Stimulated activated CD4-positive, alpha-beta T cell treated with anti-CD3 and anti-CD28 coated beads, Interleukin-2, amount 100 ng/mL, for 24 hours (primary cell): ENCODE results near the gene KCNJ5.
"Not testable (repeated sequence)": the region's sequence is repeated elsewhere in the genome, so short reads cannot be mapped to it uniquely, and the experiment has no call there.

Experiments used
- DNase-seq, 2 donors: peaks; one replicate each; pipeline ENCODE4 v3.0.0-alpha.2; 2020

Gene KCNJ5

DNA sequence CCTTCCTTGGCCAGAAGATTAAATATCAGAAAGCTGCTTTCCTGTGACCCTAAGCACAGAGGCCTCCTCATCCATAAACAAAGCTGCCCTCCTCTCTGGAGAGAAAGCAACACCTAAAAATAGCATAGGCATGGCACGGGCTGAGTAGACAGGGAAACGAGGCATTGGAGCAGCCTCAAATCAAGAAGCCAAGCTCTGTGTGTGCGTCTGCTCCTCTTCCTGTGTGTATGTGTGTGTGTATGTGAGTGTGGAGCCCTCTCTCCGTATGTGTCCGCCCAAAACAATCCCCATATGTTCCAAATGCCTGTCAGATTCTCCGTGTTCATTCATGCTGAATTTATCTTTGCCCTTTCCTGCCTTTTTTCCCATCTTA, 24.0 kb downstream of the KCNJ5 start:
- DNase-seq, result no peak

DNA sequence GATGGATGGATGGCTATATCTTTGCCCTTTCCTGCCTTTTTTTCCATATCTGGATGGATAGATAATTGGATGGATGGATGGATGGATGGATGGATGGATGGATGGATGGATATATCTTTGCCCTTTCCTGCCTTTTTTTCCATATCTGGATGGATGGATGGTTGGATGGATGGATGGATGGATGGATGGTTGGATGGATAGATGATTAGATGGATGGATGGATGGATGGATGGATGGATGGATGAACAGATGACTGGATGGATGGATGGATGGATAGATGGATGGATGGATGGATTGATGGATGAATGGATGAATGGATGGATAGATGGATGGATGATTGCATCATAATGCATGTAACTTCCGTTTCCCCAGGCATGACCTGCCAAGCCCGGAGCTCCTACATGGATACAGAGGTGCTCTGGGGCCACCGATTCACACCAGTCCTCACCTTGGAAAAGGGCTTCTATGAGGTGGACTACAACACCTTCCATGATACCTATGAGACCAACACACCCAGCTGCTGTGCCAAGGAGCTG, 24.9 kb downstream of the KCNJ5 start:
- DNase-seq, result no peak

DNA sequence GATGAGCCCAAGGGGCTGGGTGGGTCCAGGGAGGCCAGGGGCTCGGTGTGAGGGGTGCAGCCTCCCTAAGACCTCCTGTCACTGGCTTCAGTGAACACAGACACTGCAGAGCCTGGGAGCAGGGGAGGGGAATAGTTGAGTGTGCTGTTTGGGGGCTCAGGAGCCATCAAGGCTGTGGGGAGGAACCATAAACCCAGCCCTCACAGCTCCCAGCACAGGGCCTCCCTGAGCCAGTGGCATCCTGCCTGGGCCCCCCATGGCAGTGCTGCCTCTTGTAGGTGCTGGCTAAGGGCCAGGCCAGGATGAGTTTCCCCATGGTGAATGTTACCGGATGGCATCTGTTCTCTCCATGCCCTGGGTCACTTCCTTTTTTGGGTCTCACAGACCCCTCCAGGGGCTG, 25.5 kb downstream of the KCNJ5 start:
- no peak for DNase-seq

DNA sequence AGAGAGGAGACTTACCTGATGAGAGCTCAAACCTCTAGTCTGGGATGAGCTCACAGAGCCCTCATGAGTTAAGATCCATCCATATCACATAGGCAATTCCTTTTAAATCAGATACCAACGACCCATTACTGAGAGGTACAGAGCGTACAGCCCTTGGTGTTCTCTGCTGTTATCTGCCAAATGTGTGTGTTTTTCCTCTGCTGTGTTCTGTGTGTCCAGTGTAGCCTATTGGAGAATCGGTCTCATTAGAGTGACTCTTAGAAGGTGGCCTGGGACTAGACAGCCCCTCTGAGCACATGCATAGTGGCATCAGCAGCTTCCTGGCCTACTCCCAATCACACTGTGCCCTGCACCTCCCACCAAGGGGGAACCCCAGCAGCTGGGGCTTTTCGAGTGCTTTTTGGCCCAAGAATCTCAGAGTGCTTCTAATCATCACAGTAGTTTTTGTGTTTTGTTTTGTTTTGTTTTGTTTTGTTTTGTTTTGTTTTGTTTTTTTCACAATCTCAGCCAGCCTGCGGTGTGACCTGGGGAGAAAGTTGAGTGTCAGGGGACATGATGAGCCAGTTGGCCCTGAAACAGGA, 26.1 kb downstream of the KCNJ5 start:
- DNase-seq, result no peak

DNA sequence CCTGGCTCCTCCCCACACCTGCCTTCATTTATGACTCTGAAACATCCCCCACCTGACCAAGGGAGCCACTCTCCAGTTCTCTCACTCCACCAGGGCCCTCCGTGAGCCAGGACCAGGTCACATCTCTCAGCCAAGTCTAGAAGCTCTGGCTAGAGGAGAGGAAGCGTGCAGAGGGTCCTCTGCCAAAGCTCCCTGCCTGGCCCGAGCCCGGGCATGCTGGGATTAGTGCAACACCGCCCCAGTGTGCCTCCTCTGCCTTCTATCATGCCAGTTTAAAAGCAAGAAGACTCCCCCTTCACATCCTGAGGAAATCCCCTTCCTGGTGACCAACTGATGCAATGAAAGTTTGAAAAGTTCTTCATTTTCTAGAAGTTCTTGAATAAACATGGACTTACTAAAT, 28.1 kb downstream of the KCNJ5 start:
- DNase-seq, result no peak

DNA sequence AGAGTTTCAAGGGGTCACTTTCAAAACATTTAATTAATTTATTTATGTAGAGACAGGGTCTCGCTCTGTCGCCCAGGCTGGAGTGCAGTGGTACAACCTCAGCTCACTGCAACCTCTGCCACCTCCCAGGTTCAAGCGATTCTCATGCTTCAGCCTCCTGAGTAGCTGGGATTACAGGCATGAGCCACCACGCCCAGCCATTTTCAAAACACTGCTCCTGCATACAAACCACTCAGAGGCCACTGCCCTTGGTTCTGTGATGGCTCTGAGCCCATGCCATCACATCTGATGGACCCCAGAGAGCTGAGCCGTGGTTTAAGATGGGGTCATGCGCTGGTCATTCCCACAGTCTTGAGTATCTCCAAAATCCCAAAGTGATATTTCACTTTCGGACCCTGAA, 28.5 kb downstream of the KCNJ5 start:
- DNase-seq, result not testable (repeated sequence)

DNA sequence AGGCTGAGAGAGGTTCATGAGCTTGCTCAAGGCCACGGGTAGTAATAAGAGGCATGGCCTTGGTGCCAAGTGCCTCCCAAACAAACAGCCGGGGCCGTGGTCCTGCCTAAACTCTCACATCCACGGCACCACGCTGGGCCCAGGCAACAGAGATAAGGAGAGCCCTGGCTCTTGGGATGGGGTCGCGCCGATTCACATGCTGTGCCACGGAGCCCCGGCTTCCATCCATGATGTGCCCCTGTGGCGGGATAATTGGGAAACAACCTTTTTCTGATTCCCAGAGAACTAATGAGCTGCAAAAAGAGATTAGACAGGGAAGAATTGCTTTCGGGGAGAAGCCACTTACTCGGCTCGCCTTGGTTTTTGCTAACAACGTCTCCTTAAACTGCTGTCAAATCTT, 29.5 kb downstream of the KCNJ5 start:
- DNase-seq, result no peak

DNA sequence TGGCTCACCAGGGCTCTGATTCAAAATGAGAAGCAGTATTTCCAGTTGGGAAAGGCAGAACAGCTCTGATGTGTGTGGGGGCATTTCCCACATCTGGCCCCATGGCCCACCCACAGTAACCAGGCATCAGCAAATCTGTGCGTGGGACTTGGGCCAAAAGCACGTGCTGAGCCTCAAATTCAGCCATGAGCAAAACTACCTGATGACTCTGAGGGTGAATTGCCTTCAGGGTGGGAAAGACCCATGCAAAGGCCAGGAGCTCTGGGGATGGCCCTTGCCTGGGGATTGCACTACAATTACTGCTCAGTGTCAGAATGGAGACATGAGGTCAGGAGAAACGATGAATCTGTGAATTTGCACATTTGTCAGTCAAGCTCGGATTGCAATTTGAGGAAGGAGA, 30.6 kb downstream of the KCNJ5 start:
- no peak for DNase-seq

DNA sequence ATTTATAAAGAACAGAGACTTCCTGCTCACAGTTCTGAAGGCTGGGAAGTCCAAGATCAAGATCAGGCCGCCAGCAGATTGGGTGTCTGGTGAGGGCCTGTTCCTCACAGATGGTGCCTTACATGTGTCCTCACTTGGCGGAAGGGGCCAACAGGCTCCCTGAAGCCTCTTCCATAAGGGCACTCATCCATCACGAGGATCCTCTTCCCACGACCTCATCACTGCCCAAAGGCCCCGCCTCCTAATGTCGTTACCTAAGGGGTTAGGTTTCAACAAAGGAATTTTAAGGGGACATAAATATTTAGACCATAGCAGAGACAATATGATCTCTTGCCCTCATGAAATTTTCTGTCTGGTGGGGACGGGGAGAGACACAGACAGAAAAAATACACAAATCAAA, 32.9 kb downstream of the KCNJ5 start:
- no peak for DNase-seq

DNA sequence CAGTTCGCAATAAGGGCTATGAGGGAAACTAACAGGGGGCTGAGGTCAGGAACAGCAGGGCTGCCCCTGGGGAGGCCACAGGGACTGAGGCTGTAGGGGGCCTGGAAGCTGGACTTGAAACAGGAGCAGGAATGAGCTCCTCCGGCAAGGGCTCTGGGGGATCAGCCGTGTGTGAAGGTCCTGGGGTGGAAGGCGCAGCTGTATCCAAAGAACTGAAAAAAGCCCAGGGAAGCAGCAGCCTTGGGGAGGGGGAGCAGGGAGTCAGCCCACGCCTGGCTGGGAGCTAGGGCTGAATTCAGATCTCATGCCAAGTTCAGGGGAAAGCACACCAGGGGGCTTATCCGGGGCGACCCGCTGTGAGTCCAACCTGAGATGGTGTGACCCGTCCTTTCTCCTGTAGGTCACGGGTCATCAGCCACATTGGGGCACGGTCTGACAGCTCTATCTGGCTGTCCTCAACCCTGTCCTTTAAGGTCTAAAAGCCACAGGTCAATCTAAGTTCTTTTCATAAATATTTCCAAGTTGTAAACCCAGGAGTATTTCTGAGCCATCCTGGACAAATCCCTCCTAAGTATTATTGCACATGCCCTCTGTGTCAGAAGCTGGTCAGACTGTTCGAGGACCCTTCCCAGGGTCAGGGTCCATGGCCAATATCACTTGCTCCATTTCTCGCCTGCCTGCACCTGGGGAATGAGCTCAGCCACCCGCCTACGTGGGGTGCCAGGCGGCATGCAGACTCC, 33.5 kb downstream of the KCNJ5 start:
- no peak for DNase-seq

DNA sequence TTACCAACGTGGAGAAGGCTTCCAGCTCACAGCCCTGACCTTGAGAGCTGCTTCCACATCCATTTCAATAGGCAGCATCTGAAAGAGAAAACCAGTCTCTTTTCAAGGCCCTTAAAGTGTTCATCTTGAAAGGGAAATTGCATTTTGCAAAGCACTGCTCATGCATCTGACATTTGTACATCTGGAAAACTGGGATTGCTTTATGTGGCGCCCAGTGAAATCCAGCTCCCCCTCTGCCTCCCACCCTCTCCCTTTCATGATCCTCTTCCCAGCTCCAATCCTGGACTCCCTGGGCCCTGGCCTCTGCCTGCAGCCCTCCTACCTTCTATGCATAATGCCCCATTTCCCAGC, 34.1 kb downstream of the KCNJ5 start:
- DNase-seq, result no peak

DNA sequence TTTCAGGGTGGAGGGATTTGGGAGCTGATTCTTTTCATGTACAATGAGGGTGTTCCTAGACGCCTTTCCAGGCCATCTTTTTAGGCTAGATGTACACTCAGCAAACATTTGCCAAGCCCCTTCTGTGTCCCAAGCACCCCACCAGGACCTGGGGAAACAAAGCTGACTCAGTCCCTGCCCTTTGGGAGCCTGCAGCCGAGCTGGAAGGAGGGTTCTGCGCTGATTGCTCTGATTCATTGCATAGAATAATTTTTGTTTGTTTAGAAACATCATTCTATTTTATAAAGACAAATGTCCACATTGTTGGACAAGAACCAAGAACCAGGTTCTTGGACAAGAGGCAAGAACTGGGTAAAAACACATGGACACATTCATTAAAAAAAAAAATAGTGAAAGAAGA, 34.8 kb downstream of the KCNJ5 start:
- no peak for DNase-seq

DNA sequence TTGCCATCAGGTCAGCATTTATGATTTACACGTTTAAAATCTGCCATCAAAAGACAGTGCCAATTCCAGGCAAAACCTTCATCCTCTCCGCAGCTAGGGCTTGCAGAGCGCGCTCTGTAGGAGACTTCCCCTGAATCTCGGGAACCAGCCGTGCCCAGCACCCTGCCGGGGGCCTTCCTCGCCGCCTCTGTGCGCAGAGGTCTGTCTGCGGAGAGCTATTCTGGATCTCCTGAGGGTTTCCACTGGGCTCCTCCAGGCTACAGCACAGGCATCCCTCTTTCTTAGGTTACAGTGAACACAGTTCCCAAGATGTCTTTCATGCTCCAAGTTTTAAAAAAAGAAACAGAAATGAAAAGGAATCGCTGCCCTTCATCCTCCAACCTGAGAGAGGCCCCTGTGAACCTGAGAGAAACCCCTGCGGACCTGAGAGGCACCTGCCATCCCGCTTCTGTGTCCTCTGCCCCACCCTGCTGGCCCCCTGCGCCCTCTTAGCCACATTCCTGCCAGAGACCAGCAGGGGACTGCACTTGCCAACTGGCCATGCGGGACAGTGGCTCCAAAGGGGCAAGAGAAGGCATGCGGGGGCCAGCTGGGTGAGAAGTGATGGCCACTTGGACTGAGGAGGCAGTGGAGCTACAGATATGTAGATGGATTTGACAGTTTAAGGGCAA, 35.4 kb downstream of the KCNJ5 start:
- no peak for DNase-seq

DNA sequence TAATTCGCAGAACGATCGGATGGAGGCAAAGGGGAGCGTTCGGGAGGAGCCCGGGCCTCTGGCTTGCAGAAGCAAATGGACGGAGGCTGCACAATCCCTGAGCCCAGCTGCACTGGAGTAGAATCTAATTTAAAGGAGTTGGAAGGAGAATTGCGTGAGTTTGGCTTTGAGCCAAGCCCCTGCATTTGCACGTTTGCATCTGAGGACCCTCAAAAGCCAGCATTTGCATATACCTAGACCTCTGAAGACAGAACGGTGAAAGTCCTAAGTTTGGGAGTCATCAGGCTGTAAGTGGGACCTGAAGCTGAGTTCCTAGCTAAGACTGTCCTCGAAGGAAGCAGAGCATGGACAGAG, 35.9 kb downstream of the KCNJ5 start:
- DNase-seq, result no peak

DNA sequence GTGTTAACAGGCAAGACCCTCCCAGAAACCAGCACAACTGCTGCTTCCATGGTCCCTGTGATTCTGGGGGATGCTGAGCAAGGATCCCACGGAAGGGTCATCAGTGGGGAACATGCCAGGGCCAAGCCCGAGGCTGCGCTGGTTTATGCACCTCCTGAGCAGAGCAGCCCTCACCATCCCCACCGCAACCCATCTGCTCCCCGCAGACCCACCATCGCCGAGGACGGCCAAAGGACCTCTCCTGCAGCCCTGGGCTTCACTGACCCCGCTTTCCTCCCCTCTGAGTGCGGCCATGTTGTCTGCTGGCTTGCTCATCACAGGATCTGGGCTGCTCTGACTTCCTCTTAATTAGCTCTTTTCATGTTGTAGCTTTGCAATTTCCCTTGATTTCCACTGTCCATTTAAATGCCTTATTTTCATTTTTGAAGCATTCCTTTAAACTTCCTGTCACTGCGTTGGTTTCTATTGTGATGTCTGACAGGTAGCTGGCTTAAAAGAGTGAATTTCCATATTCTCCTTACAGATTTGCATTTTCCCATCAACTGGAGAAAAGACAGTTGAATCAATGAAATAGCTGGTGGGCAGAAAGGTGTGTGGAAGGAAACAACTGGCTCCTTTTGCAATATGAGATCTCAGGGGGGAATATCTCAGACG, 36.7 kb downstream of the KCNJ5 start:
- DNase-seq, result no peak

DNA sequence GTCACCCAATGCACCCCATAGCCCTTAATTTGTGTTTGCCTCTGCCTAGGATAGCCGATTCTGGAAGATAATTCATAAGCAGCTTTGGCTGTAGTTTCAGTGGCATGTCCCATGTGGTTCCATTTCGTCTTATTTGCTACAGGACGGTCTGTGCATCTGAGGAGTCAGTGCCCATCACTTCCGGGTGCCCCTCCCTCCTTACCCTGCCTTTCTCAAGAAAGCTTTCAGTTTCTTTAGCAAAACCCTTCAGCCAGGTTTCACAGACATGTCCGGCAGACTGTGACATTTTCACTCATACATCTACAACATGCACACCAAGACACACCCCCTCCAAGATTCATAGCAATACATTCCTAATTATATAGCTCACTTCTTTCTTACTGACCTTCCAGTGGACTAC, 37.2 kb downstream of the KCNJ5 start:
- DNase-seq, result no peak

DNA sequence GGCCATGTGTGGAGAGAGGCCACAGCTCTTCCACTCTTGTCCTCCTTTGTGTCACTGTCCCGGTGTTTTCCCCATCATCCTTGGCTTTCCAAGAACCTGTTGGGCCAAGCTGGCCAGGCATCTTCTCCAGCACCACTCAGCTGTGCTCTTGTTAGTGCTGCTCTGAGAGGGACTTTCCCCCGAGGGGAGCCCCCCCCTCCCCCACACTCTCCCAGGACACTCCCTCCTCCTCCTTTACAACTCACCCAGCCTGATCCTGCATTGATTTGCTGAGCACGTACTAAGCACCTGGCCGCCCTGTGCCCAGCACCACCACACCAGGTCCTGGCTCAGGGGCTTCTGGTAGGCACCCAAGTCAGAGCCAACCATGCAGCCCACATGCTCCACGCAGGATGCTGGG, 38.3 kb downstream of the KCNJ5 start:
- peak in 1 of 2 donors; percentile 15 for DNase-seq

DNA sequence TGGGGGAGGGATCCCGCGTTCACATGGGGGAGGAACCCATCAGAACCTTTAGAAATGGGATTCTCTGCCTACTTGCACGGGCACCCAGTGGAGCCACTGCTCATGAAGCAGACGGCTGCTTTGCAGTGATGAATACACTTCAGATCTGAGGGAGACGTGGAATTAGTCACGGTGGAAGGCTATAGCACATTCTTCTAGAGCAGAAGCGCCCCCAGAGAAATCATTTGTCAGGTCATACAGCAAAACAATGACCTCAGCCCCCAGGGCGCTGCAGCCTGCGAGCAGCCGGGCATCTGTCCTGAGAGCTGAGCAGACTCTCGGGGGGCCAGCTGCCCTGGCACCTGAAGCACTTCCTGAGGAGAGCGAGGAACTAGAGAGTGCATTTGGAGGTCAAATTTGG, 38.8 kb downstream of the KCNJ5 start:
- DNase-seq, result no peak

DNA sequence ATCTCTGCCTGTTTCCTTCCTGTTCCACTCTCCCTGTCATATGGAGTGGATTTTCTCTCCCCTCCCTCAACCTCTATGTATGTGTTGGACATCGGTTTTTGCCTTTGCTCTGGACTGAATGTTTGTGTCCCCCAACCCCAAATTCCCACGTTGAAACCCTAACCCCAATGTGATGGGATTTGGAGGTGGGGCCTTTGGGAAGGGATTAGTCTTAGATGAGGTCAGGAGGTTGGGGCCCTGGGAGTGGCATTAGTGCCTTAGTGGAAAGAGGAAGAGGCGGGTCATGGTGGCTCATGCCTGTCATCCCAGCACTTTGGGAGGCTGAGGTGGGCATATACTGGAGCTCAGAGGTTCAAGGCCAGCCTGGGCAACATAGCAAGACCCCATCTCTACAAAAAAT, 39.9 kb downstream of the KCNJ5 start:
- DNase-seq, result no peak

DNA sequence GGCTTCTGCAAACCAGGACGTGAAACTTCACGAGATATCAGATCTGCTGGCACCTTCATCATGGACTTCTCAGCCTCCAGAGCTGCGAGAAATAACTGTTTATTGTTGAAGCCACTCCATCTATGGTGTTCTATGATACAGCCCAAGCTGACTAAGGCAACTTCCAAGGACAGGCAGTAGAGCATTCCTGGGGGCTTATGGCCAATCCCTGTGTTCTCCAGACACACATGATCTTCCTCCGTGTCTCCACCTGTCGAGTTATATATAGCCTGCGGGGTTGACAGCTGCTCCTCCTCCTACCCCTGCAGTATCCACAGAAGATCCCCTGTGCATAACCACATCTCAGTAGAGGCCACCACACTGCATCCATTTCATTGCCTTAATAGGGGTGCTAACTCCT, 40.5 kb downstream of the KCNJ5 start:
- no peak for DNase-seq

DNA sequence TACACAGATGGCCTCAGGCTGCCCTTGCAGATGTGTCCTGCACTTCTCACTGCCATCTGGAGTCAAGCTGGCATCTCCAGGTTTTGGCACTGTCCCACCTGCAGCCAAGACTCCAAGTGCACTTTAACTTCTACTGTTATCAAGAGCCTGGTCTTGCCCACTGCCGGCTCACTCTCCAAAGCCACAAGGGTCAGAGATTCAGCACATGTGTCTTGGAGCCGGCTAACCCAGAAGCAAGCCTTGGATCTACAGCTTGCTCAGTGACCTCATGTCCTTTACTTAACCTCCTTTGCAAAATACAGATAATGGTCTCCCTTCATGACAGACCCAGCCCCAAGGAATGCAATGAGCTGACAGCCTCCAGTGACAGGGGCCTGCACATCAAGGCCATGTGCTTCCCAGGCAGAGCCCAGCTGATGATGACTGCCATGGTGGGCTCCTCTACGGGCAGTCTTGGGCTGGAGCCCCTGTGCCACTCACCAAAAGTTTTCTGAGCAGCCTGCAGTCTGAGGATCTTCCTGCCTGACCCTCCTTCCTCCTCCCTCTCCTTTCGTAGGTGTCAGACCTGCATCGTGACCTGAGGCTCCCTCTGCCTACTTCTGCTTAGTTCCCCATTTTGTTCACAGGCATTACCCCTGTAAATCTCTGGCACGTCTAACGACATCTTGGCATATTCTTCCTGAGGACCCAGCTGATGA, 42.5 kb downstream of the KCNJ5 start:
- DNase-seq, result no peak

DNA sequence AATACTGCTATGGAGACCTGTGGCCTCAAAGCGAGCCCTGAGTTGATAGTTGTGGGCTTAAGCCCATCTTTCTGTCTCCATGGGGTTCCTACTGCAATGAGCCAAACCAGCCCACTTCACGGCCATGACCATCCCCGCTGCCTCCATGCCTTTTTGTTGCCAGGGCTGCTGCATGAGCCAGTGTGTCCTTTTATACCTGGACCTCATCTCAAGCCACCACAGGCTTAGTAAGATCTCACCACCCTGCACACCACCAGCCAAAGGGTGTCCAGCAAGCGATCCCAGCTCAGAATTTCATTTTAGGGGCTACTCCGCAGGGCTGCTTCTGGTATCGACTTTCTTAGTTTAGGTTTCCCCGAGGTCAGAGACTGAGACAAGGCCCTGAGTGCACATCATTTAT, 43.2 kb downstream of the KCNJ5 start:
- DNase-seq, result no peak

DNA sequence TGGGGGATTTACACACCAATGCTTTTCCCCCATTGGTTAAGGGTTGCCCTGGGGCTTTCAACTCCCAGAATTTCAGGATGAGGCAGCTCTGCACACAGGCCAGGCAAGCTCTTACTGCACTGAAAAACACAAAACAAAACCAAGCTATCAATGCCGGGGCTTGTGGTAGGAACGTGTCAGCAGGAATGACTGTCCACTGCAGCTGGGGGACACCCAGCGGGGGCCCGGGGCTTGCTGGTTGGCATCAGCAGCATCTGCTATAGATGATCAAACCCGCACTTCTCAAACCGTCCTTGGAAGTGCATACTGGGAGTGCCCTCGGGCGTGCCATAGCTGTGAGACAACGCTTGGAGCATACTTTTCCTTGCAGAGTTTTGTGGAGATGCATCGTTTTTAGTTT, 43.8 kb downstream of the KCNJ5 start:
- no peak for DNase-seq
